Progenitor cell of endocrine pancreas (in vitro differentiated cells): Measurements from ENCODE around the gene LAMA2. TPM values are rescaled to one million over a fixed set of nuclear protein-coding genes. Genes with fewer than 3 reads are reported as not detected.

Source experiments
- DNase-seq: peaks from one replicate; pipeline ENCODE4 v3.0.0; 2021; ENCODE audit warnings: low spot score; ENCODE audit not compliant: unreplicated experiment
- H3K27ac Mint-ChIP-seq: 2 replicates; pipeline ENCODE4 v1.8.0; 2021; ENCODE audit warnings: mild to moderate bottlenecking, moderate library complexity, mixed read lengths
- H3K27me3 Mint-ChIP-seq: 2 replicates; pipeline ENCODE4 v1.8.0; 2021; ENCODE audit warnings: mixed read lengths
- H3K36me3 Mint-ChIP-seq: 2 replicates; pipeline ENCODE4 v1.8.0; 2022; ENCODE audit warnings: mixed read lengths; ENCODE audit not compliant: insufficient read depth
- H3K4me1 Mint-ChIP-seq: 2 replicates; pipeline ENCODE4 v1.8.0; 2021; ENCODE audit warnings: low read depth, mixed read lengths
- H3K4me3 Mint-ChIP-seq: 2 replicates; pipeline ENCODE4 v1.8.0; 2021; ENCODE audit warnings: low read depth, mild to moderate bottlenecking, moderate library complexity, mixed read lengths
- H3K9me3 Mint-ChIP-seq: 2 replicates; pipeline ENCODE4 v1.8.0; 2021; ENCODE audit warnings: low read depth, mixed read lengths
- CTCF ChIP-seq: fragments of 200-600 bp; sonication (generic); IDR thresholded peaks from one replicate; pipeline ENCODE4 v1.5.0; 2021; ENCODE audit warnings: antibody characterized with exemption, mild to moderate bottlenecking; ENCODE audit not compliant: unreplicated experiment
- total RNA-seq: library from RNA; stranded (reverse); gene quantifications from 2 replicates; pipeline ENCODE4 v1.2.1, GENCODE V29; 2021

The LAMA2 gene
- total RNA-seq, 1 donor from 2014 or later, result 0.22 TPM

GRCh38 chr6:129282019-129282418, 399.1 kb downstream of the LAMA2 start:
- H3K27me3 Mint-ChIP-seq, result no peaks in the 10 kb centered on the region
- H3K4me3 Mint-ChIP-seq, result no peak overlapping the region
- H3K27ac Mint-ChIP-seq, result no peak overlapping the region
- TF ChIP-seq CTCF, result no peak
- no peaks in the 10 kb centered on the region for H3K9me3 Mint-ChIP-seq
- H3K4me1 Mint-ChIP-seq, result no peaks in the 10 kb centered on the region
- no peaks in the 10 kb centered on the region for H3K36me3 Mint-ChIP-seq
- DNase-seq, result no peak

- no peak overlapping the region for H3K27ac Mint-ChIP-seq
Observed at GRCh38 chr6:129284225-129284624, 401.3 kb downstream of the LAMA2 start.

GRCh38 chr6:129287231-129288177, 404.6 kb downstream of the LAMA2 start:
- H3K9me3 Mint-ChIP-seq, result no peaks in the 10 kb centered on the region
- TF ChIP-seq CTCF, result no peak
- no peak overlapping the region for H3K27ac Mint-ChIP-seq
- no peak overlapping the region for H3K4me3 Mint-ChIP-seq
- DNase-seq, result no peak
- no peaks in the 10 kb centered on the region for H3K4me1 Mint-ChIP-seq
- H3K36me3 Mint-ChIP-seq, result no peaks in the 10 kb centered on the region
- H3K27me3 Mint-ChIP-seq, result no peaks in the 10 kb centered on the region

More at GRCh38 chr6:129284225-129284624, 401.3 kb downstream of the LAMA2 start:
- Mint-ChIP-seq H3K4me1 (no peaks in the 10 kb centered on the region), H3K9me3 (no peaks in the 10 kb centered on the region), H3K36me3 (no peaks in the 10 kb centered on the region), H3K4me3 (no peak overlapping the region), H3K27me3 (no peaks in the 10 kb centered on the region)
- TF ChIP-seq CTCF, result no peak
- DNase-seq, result no peak

DNA sequence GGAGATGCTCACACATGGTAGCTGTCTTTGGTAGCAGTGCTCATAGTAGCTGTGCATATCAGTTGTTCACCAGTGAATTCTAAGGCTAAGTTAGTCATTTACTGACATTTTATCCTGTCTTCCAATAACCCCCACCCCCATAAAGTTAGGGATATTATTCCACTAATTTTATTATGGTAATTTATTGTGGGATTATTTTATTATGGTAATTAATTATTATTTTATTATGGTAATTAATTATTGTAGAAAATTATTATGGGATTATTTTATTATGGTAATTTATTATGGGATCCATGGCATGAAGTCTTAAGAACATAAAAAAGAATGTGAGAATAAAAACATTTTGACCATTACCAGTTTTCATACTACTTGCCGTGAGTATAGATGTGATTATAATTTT, 406.5 kb downstream of the LAMA2 start:
- DNase-seq, result no peak
- no peak for TF ChIP-seq CTCF
- Mint-ChIP-seq H3K4me1 (no peaks in the 10 kb centered on the region), H3K36me3 (no peaks in the 10 kb centered on the region), H3K27me3 (no peaks in the 10 kb centered on the region), H3K9me3 (no peaks in the 10 kb centered on the region), H3K4me3 (no peak overlapping the region), H3K27ac (no peak overlapping the region)

DNA sequence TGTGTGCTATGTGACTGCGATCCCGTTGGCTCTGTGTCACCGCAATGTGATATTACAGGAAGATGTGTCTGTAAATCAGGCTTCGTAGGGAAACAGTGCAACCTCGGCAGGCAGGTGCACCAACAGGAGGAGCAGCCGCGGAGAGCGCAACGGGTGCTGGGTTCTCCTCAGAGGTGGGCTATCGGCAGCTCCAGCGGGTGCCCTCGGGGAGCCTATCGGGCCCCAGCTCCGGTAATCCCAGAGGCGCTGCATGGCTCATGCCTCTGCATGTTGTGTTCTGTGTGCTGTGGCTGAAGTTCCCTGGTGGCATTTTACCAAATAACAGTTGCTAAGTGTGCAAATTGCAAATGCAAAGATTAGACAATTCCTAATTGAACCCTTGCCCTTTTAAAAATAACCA, 409.9 kb downstream of the LAMA2 start:
- no peaks in the 10 kb centered on the region for H3K27me3 Mint-ChIP-seq
- no peaks in the 10 kb centered on the region for H3K36me3 Mint-ChIP-seq
- no peak for TF ChIP-seq CTCF
- no peak overlapping the region for H3K27ac Mint-ChIP-seq
- no peak overlapping the region for H3K4me3 Mint-ChIP-seq
- no peaks in the 10 kb centered on the region for H3K4me1 Mint-ChIP-seq
- no peaks in the 10 kb centered on the region for H3K9me3 Mint-ChIP-seq
- DNase-seq, result no peak
